Left renal cortex interstitium (tissue), 4 donors: ENCODE measurements around the gene MYH2. TPM values are rescaled to one million over a fixed set of nuclear protein-coding genes. Genes with fewer than 3 reads are reported as not detected.
"Not testable (repeated sequence)": the region's sequence is repeated elsewhere in the genome, so short reads cannot be mapped to it uniquely, and the experiment has no call there.

Source experiments
- DNase-seq, 4 donors: peaks; one replicate each; pipeline ENCODE4 v3.0.0-alpha.2; 2013; ENCODE audit warnings: low read depth in 4 of 4, low spot score in 2 of 4, missing footprints in 1 of 4
- polyA plus RNA-seq, 4 donors: library from polyadenylated mRNA; unstranded; fragments of 120-200 nt; gene quantifications; one replicate each; pipeline ENCODE4 v1.2.1, GENCODE V29; 2013; ENCODE audit not compliant: insufficient read length in 4 of 4

MYH2 gene
- under 1 TPM in 1 of 4 donors, not detected in 3; 0.06 TPM for polyA plus RNA-seq

DNA sequence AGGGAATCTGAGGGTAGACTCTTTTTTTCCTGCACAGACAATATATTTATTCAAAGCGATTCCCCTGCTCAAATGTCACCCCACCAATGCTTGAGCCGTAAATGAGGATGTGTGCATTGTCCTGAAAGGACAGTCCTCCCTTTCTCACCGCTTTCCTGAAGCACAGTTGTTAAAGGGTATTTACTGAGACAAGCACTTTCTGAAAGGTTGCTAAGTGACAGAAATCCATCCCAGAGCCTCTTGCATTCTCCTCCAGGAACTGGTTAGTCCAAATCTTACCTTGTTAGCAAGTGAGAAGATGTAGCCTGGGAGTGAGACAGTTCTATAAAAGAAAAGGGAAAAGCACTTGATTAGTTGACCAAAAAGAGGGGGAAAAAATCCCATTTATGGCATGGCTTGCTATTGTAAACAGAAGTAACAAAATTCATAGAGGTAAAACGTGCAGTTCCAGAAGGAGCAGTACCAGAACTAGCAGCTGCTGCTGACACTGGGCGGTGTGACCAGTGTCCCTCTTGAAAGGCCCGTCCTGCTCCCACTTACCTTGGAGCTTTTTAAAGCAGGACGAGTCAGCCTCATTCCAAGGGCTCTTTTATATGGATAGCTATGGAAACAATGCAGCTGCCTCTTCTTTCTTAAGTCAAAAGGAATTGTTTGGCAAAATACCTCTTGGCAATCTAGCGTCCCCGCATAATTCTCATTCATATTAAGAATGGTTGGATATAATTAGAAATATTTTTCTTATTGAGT, at the start of gene MYH2:
Gene MYH2, minus strand, starts transcription at position 563 of the 747 bp plus-strand sequence. CDS start 1,738 bp downstream, outside the sequence.
- no peak for DNase-seq

DNA sequence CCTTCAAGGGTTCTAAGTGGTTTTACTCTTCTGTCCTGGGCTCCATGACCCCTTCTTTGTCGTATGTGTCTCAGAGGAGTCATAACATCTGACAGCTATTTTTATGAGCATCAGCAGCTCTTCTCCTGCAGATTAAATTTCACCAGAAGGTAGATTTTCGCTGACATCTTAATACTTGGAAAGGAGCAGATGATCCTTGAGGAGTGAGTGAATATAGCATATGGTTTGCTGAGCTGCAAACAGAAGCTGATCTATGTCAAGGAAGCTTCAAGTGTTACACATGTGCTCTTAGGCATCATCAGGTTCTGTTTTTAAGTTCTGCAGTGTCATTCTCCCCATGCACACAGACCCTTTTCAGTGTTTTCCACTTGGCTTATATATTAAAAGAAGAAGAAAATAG, 49.2 kb upstream of the MYH2 start:
- DNase-seq: no peak

DNA sequence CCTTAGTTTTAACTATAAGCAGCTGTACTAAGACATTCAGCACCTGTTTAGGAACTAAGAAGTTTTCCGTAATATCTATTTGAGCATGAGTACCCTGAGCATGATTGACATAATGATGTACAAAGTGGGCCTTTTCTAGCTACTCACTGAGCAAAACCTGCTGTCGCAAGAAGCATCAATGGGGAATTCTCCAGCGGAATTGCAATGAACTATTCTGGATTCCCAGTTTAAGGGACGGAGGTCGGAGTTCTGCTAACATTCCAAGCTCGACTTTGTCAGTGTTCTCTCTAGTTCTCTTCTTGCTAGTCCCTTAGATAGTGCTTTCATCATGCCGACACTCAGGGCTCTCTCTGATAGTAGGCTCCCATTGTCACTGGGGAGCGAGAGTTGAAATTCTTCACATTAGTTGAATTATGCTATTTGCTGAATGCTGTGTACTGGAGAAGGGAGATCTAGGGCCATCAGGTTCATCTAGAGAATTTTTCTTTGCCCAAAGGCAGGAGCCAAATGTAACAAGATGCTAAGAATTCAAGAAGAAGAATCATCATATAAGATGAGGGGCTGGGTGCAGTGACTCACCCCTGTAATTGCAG, 40.2 kb upstream of the MYH2 start:
- no peak for DNase-seq

- DNase-seq: no peak
Observed at GRCh38 chr17:10585529-10585928, 36.1 kb upstream of the MYH2 start.

GRCh38 chr17:10583834-10584233, 34.4 kb upstream of the MYH2 start:
- DNase-seq: no peak

- no peak for DNase-seq
Observed at GRCh38 chr17:10579270-10579669, 29.8 kb upstream of the MYH2 start.

DNA sequence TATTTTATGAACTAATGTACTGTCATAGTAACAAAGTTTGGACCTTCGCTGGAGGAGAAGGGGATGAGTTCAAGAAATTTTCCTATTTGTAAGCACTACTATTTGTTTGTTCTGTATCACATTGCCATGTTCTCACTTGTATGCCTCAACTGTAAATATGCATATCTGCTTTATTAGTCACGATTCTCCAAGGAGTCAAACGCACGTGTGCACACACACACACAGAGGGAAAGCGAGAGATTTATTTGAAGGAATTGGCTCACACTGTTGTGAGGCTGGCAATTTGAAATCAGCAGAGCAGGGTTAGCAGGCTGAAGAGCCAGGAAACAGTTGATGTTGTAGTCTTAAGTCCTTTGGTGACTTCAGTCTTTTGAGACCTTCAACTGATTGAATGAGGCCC, 24.9 kb upstream of the MYH2 start:
- no peak for DNase-seq

GRCh38 chr17:10563991-10564660, 14.7 kb upstream of the MYH2 start:
- no peak for DNase-seq

- no peak for DNase-seq
Observed at GRCh38 chr17:10558049-10558448, 8.6 kb upstream of the MYH2 start.

DNA sequence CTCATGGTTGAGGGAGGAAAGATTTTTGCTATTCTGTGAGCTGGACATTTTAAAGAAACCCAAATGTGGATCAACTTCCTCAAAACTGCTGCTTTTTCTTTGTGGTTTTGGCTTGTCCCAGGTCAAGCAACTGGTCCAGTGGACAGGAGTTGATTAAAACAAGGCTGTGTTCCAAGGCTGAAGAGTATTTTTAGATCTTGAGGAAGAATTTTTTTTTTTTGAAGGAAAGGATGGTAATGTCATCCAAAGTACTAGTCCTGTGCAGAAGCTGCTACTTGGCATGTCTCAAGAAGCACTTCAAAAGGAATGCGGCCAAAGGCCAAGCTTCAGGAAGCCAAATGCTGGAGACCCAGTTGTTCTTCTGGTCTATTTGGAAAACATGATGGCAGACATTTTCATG, 8.0 kb upstream of the MYH2 start:
- DNase-seq: no peak

- DNase-seq: no peak
Observed at GRCh38 chr17:10556301-10557005, 7.0 kb upstream of the MYH2 start.

GRCh38 chr17:10550014-10550413, 556 bp upstream of the MYH2 start:
- no peak for DNase-seq

- DNase-seq: no peak
Observed at GRCh38 chr17:10547351-10547750, 2.1 kb downstream of the MYH2 start.

DNA sequence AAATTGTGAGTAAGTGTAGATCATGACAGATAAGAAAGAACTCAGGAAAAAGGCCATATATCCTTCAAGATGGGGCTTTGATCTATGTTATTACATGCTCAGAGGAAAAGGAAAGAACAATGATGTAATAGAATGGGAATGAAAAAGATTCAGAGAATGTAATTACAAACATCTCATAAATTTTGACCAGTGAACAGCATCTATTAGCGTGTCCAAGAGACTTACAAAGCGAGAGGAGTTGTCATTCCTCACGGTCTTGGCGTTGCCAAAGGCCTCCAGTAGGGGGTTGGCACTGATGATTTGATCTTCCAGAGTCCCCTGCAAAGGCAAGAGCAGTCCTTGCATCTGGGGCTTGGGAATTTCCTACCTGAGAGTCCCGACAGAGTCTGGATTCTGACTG, 6.0 kb downstream of the MYH2 start:
- not testable (repeated sequence) for DNase-seq

DNA sequence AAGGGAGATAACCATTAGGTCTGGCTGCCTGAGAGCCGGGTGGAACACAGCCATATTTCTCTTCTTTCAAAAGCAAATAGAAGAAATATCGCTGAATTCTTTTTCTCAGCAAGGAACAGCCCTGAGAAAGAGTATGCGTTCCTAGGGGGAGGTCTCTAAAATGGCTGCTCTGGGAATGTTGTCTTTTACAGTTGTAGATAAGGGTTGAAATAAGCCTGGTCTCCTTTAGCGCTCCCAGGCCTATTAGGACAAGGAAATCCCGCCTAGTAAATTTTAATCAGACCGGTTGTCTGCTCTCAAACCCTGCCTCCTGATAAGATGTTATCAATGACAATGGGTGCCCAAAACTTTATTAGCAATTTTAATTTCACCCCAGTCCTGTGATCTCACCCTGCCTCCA, 8.3 kb downstream of the MYH2 start:
- not testable (repeated sequence) for DNase-seq

DNA sequence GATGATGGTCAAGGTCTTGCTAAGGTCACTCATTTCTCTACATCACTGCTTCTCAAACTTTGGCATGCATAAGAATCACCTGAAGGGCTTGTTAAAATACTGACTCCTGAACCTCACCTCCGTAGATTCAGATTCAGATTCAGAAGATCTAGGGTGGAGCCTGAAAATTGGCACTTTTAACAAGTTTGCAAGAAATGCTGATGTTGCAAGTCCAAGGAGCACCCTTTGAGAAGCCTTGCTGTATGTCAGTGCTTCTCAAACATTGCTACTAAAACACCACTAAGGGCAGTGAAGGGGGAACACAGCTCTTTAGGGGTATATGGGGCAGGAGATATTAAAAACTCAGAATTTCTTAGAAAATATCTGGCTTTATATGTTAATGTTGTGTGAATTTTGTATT, 17.4 kb downstream of the MYH2 start:
- no peak for DNase-seq

DNA sequence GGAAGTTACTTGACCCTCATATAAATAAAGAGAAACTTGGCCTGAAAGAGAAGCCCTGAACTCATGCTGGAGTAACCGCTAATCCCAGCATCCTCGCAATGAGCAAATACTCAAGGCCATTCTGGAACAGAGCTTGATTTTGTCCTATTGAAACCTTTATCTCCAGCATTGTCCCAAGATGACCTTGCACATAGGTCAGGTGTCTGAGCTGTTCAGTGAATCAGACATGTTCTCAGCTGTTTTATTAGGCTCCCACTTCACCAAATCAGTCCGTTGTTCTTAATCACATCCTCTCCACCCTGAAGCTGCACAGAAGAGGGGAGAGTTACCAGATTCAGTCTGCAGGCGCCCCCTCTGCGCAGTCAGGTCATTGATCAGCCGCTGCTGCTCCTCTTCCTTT, 22.0 kb downstream of the MYH2 start:
- no peak for DNase-seq

- DNase-seq: no peak
Observed at GRCh38 chr17:10526517-10526916, 22.9 kb downstream of the MYH2 start.

DNA sequence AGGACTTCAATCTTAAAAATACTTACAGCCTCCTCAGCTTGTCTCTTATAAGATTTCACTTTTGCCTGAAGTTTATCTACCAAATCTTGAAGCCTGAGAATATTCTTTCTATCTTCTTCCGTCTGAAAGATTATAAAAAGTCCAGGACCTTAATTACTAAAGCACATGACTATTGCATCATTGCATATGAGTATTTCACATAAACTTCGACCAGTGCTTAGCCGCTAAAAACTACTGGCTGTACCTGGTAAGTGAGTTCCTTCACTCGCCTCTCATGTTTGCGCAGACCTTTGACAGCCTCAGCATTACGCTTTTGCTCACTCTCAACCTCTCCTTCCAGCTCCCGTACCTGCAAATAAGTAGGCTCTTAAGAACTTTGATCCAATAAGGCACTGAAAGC, 26.4 kb downstream of the MYH2 start:
- DNase-seq: no peak

- no peak for DNase-seq
Observed at GRCh38 chr17:10521949-10522348, 27.5 kb downstream of the MYH2 start.
